IPS-20b (cell line): ENCODE data around the gene PAPSS1.

Experiments
- H3K27ac ChIP-seq: one replicate; pipeline ENCODE4 v1.5.1; 2013; ENCODE audit warnings: low read length
- H3K27me3 ChIP-seq: 2 replicates; pipeline ENCODE4 v1.6.1; 2013; ENCODE audit warnings: mild to moderate bottlenecking, low read length, inconsistent platforms; ENCODE audit not compliant: insufficient read depth
- H3K36me3 ChIP-seq: 2 replicates; pipeline ENCODE4 v1.6.1; 2013; ENCODE audit warnings: low read depth, mild to moderate bottlenecking, inconsistent platforms, low read length, moderate library complexity; ENCODE audit not compliant: insufficient read depth
- H3K4me1 ChIP-seq: 2 replicates; pipeline ENCODE4 v1.6.1; 2013; ENCODE audit warnings: mild to moderate bottlenecking, control low read depth, inconsistent platforms, low read length, moderate library complexity; ENCODE audit not compliant: insufficient read depth
- H3K4me3 ChIP-seq: 2 replicates; pipeline ENCODE4 v1.5.1; 2013; ENCODE audit warnings: mild to moderate bottlenecking, low read length, inconsistent platforms
- H3K9ac ChIP-seq: 2 replicates; pipeline ENCODE4 v1.6.1; 2013; ENCODE audit warnings: low read depth, mild to moderate bottlenecking, inconsistent platforms, low read length, moderate library complexity
- H3K9me3 ChIP-seq: 2 replicates; pipeline ENCODE4 v1.6.1; 2013; ENCODE audit warnings: mild to moderate bottlenecking, low read depth, low read length, inconsistent platforms; ENCODE audit not compliant: insufficient read depth

PAPSS1 gene

GRCh38 chr4:107719922-107720722 is at the start of gene PAPSS1:
PAPSS1 (minus strand) TSS chr4:107720234; CDS start chr4:107720179, 55 bp downstream.
- Histone ChIP-seq H3K27ac (no peak within 1 kb of the TSS), H3K9ac (peak within 1 kb of the TSS; percentile 70; the same call in 1 of the 2 replicates), H3K36me3 (no peaks in the 10 kb centered on the region), H3K4me3 (peak within 1 kb of the TSS; percentile 77), H3K9me3 (no peaks in the 10 kb centered on the region), H3K27me3 (no peaks in the 10 kb centered on the region), H3K4me1 (peaks cover 11% of the 10 kb centered on the region; the same call in 1 of the 2 replicates)

GRCh38 chr4:107760281-107760947 is 40.4 kb upstream of the PAPSS1 start:
- Histone ChIP-seq H3K27ac (no peak overlapping the region), H3K9ac (no peak overlapping the region)

GRCh38 chr4:107757864-107758476 is 37.9 kb upstream of the PAPSS1 start:
- Histone ChIP-seq H3K36me3 (no peaks in the 10 kb centered on the region), H3K4me3 (no peak overlapping the region), H3K9ac (no peak overlapping the region), H3K27me3 (no peaks in the 10 kb centered on the region), H3K4me1 (0 out of 2 replicates have a peak, but pooled peaks cover 6% of the 10 kb centered on the region), H3K9me3 (no peaks in the 10 kb centered on the region; the same call in none of the 2 replicates), H3K27ac (no peak overlapping the region)

More at GRCh38 chr4:107760281-107760947, 40.4 kb upstream of the PAPSS1 start:
- no peaks in the 10 kb centered on the region; the same call in none of the 2 replicates for H3K9me3 ChIP-seq
- no peaks in the 10 kb centered on the region for H3K27me3 ChIP-seq
- no peaks in the 10 kb centered on the region for H3K36me3 ChIP-seq
- no peak overlapping the region for H3K4me3 ChIP-seq
- H3K4me1 ChIP-seq = 0 out of 2 replicates have a peak, but pooled peaks cover 6% of the 10 kb centered on the region

- Histone ChIP-seq H3K4me1 (0 out of 2 replicates have a peak, but pooled peaks cover 6% of the 10 kb centered on the region), H3K9ac (no peak overlapping the region), H3K9me3 (peaks cover 2% of the 10 kb centered on the region), H3K27me3 (no peaks in the 10 kb centered on the region), H3K4me3 (no peak overlapping the region), H3K27ac (no peak overlapping the region), H3K36me3 (no peaks in the 10 kb centered on the region)
Observed at GRCh38 chr4:107757283-107757682, 37.2 kb upstream of the PAPSS1 start.

- Histone ChIP-seq H3K4me1 (0 out of 2 replicates have a peak, but pooled peaks cover 6% of the 10 kb centered on the region), H3K27me3 (no peaks in the 10 kb centered on the region), H3K36me3 (no peaks in the 10 kb centered on the region), H3K9ac (no peak overlapping the region), H3K27ac (no peak overlapping the region), H3K9me3 (peaks cover 4% of the 10 kb centered on the region), H3K4me3 (0 out of 2 replicates have a peak overlapping the region, but pooled peaks have one; percentile 20)
Observed at GRCh38 chr4:107755841-107756356, 35.9 kb upstream of the PAPSS1 start.

- Histone ChIP-seq H3K4me3 (no peak overlapping the region), H3K27me3 (no peaks in the 10 kb centered on the region), H3K9ac (no peak overlapping the region), H3K4me1 (0 out of 2 replicates have a peak, but pooled peaks cover 6% of the 10 kb centered on the region), H3K9me3 (peaks cover 4% of the 10 kb centered on the region), H3K36me3 (no peaks in the 10 kb centered on the region), H3K27ac (no peak overlapping the region)
Observed at GRCh38 chr4:107751670-107752069, 31.6 kb upstream of the PAPSS1 start.

GRCh38 chr4:107747748-107748486 is 27.9 kb upstream of the PAPSS1 start:
- no peaks in the 10 kb centered on the region for H3K4me1 ChIP-seq
- no peaks in the 10 kb centered on the region for H3K27me3 ChIP-seq
- H3K27ac ChIP-seq = no peak overlapping the region
- peaks cover 4% of the 10 kb centered on the region; the same call in 1 of the 2 replicates for H3K9me3 ChIP-seq
- H3K9ac ChIP-seq = no peak overlapping the region
- H3K4me3 ChIP-seq = no peak overlapping the region
- no peaks in the 10 kb centered on the region for H3K36me3 ChIP-seq

- no peak overlapping the region for H3K27ac ChIP-seq
- H3K4me3 ChIP-seq = no peak overlapping the region
- H3K36me3 ChIP-seq = no peaks in the 10 kb centered on the region
- H3K27me3 ChIP-seq = no peaks in the 10 kb centered on the region
- H3K9ac ChIP-seq = no peak overlapping the region
- no peaks in the 10 kb centered on the region for H3K4me1 ChIP-seq
- H3K9me3 ChIP-seq = no peaks in the 10 kb centered on the region
Observed at GRCh38 chr4:107746161-107746560, 26.1 kb upstream of the PAPSS1 start.

- no peak overlapping the region for H3K9ac ChIP-seq
Observed at GRCh38 chr4:107744532-107744931, 24.5 kb upstream of the PAPSS1 start.

GRCh38 chr4:107743532-107743931 is 23.5 kb upstream of the PAPSS1 start:
- H3K36me3 ChIP-seq = no peaks in the 10 kb centered on the region
- no peaks in the 10 kb centered on the region for H3K27me3 ChIP-seq
- H3K9me3 ChIP-seq = no peaks in the 10 kb centered on the region
- H3K4me3 ChIP-seq = no peak overlapping the region
- H3K27ac ChIP-seq = no peak overlapping the region
- H3K9ac ChIP-seq = no peak overlapping the region
- H3K4me1 ChIP-seq = no peaks in the 10 kb centered on the region

More at GRCh38 chr4:107744532-107744931, 24.5 kb upstream of the PAPSS1 start:
- H3K27ac ChIP-seq = no peak overlapping the region
- no peak overlapping the region for H3K4me3 ChIP-seq
- H3K9me3 ChIP-seq = no peaks in the 10 kb centered on the region
- no peaks in the 10 kb centered on the region for H3K27me3 ChIP-seq
- H3K4me1 ChIP-seq = no peaks in the 10 kb centered on the region
- no peaks in the 10 kb centered on the region for H3K36me3 ChIP-seq

GRCh38 chr4:107742791-107743190 is 22.8 kb upstream of the PAPSS1 start:
- Histone ChIP-seq H3K4me1 (no peaks in the 10 kb centered on the region), H3K9me3 (no peaks in the 10 kb centered on the region), H3K9ac (no peak overlapping the region), H3K27ac (no peak overlapping the region), H3K27me3 (no peaks in the 10 kb centered on the region), H3K36me3 (no peaks in the 10 kb centered on the region), H3K4me3 (no peak overlapping the region)
